Urinary bladder (tissue), 4 donors: ENCODE data around the gene OR2T6. TPM values are rescaled to one million over a fixed set of nuclear protein-coding genes. Genes with fewer than 3 reads are reported as not detected.

Source experiments
- DNase-seq: peaks from one replicate; pipeline ENCODE4 v3.0.0-alpha.2; 2015; ENCODE audit errors: extremely low spot score
- H3K27ac ChIP-seq: one replicate; pipeline ENCODE4 v1.5.1; 2013; ENCODE audit warnings: low read depth, mild to moderate bottlenecking, moderate library complexity
- H3K36me3 ChIP-seq: one replicate; pipeline ENCODE4 v1.6.1; 2013; ENCODE audit warnings: mild to moderate bottlenecking, moderate library complexity; ENCODE audit not compliant: insufficient read depth
- H3K4me1 ChIP-seq: one replicate; pipeline ENCODE4 v1.6.1; 2013; ENCODE audit warnings: mild to moderate bottlenecking, moderate library complexity; ENCODE audit not compliant: insufficient read depth
- H3K4me3 ChIP-seq: one replicate; pipeline ENCODE4 v1.5.1; 2013; ENCODE audit warnings: low read depth, low read length
- WGBS: extraction: QIAGEN DNeasy Blood & Tissue Kit; methylation state at CpG from one replicate; pipeline ENCODE4 v1.1.7; 2013; 5-methylcytosine and 5-hydroxymethylcytosine counted together
- polyA plus RNA-seq: library from polyadenylated mRNA; stranded (reverse); fragments of 200-250 nt; gene quantifications from one replicate; pipeline ENCODE4 v1.2.3, GENCODE V29; 2013
- total RNA-seq: library from RNA; depleted of rRNA; stranded (reverse); fragments of >200 nt; gene quantifications from one replicate; pipeline ENCODE4 v1.2.3, GENCODE V29; 2014
- donor health status: healthy with polysubstance abuse.
- donor health status: healthy.

OR2T6 gene, protein sequence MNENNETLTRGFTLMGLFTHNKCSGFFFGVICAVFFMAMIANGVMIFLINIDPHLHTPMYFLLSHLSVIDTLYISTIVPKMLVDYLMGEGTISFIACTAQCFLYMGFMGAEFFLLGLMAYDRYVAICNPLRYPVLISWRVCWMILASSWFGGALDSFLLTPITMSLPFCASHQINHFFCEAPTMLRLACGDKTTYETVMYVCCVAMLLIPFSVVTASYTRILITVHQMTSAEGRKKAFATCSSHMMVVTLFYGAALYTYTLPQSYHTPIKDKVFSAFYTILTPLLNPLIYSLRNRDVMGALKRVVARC
- total RNA-seq: not detected
- not detected for polyA plus RNA-seq

DNA sequence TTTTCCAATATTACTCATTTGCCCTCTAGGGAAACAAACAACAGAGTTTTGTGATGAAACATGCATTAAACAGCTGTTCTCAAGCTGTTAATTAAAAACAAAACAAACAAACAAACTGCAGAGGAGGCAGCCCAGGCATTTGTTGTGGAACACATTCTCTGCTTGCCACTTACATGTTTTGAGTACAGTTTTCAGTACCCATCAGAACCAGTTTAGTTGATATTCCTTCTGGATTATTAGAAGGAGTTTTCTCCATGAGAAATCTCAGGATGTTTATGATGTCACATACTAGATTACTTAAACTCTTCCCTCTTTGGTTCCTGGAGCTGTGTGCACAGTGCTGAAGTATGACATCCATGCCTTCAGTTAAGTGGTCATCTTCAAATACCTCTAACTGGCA is at the start of gene OR2T6:
OR2T6 (plus strand) TSS at position 301 of the 400 bp plus-strand sequence. CDS start 11,863 bp downstream, outside the sequence.
- DNase-seq: no peak
- Histone ChIP-seq H3K36me3 (no peaks in the 10 kb centered on the region), H3K4me1 (no peaks in the 10 kb centered on the region), H3K4me3 (no peak within 1 kb of the TSS), H3K27ac (no peak within 1 kb of the TSS)

DNA sequence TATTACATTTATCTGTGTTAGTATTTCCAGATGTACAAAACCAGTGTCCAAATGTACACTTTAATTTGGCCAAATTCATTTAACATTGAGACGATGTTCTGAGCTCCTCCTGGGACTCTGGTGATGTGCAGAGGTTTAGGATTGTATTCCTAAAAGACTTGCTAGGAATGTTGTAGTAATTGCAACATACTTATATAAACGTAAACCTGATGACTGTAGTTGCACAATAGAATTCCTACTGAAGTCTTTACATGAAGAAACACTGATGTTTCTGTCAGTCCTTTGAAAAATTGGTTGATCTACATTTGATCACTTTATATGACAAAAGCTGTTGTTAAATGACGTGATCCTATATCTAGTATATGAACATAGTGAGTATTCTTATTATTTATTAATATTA is 32.1 kb upstream of the OR2T6 start:
- WGBS: 39% methylated on average over 3 of the region's 3 CpGs
- Histone ChIP-seq H3K4me1 (no peaks in the 10 kb centered on the region), H3K36me3 (no peaks in the 10 kb centered on the region), H3K27ac (no peak overlapping the region), H3K4me3 (no peak overlapping the region)
- no peak for DNase-seq

DNA sequence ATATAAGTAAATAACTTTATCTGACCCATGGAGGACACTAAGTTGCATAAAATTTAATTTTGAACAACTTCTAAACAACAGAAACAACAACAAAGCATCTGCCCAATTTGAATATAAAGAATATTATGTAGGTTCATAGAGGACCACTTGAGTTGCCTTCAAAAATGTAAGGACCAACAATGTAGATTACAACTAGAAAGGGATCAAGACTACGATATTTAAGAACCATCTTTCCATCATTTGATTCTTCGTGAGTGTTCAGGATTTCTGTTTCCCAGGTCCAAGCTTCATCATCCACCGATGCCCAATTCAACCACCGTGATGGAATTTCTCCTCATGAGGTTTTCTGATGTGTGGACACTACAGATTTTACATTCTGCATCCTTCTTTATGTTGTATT is 27.1 kb upstream of the OR2T6 start, which contains the start of gene OR14C36:
OR14C36 (plus strand) TSS at position 301 of the 400 bp plus-strand sequence; CDS start at position 301, 0 bp downstream.
- no peaks in the 10 kb centered on the region for H3K4me1 ChIP-seq
- no peak within 1 kb of the TSS for H3K27ac ChIP-seq
- no peaks in the 10 kb centered on the region for H3K36me3 ChIP-seq
- WGBS: 63% methylated on average over 4 of the region's 4 CpGs
- no peak within 1 kb of the TSS for H3K4me3 ChIP-seq
- DNase-seq: no peak

DNA sequence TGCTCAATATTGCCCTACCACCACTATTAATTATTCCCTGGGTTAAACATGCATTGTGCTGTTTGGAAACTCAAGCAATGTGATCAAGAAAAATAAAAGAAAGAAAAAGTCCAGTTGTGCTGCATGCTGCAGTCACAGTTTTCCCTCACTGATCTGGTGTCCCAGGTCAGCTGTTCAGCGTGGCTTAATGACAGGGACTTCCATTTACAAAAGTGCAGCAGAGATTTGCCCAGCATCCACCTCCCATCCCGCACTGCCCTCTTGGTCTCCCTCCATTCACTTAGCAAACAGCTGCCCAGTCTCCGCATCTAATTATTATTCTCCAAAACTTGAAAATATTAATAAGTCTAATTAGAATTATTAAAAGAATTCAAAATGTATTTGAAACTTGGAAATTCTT is 16.1 kb upstream of the OR2T6 start:
- no peak for DNase-seq
- H3K4me3 ChIP-seq: no peak overlapping the region
- no peaks in the 10 kb centered on the region for H3K4me1 ChIP-seq
- H3K27ac ChIP-seq: no peak overlapping the region
- no peaks in the 10 kb centered on the region for H3K36me3 ChIP-seq
- 76% methylated on average over 3 of the region's 3 CpGs for WGBS

DNA sequence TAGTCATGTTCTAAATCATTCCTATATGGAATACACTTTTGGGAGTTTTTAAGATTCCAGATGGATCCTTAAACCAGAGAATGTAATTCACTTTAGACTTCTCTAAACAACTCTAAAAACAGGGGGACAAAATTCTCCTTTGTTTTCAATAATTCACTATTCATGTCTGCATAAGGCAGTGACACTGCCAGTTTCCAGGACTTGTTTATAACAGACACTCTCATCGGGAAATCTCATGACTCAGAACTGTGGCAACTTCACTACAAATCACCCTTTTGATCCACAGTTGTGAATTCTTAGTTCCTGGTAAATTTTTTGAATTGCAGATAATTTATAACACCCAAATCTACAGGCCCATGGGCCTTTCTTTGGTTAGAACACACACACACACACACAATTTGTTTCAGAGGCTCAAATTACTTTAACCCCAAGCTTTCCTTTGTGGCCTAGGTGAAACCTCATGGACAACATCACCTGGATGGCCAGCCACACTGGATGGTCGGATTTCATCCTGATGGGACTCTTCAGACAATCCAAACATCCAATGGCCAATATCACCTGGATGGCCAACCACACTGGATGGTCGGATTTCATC is 14.3 kb upstream of the OR2T6 start, which contains the start of gene OR2T4:
OR2T4 (plus strand) TSS at position 545 of the 595 bp plus-strand sequence; CDS start at position 545, 0 bp downstream.
- DNase-seq: no peak
- WGBS: 40% methylated on average over 3 of the region's 3 CpGs
- no peak within 1 kb of the TSS for H3K27ac ChIP-seq
- H3K4me3 ChIP-seq: no peak within 1 kb of the TSS
- no peaks in the 10 kb centered on the region for H3K4me1 ChIP-seq
- H3K36me3 ChIP-seq: no peaks in the 10 kb centered on the region

DNA sequence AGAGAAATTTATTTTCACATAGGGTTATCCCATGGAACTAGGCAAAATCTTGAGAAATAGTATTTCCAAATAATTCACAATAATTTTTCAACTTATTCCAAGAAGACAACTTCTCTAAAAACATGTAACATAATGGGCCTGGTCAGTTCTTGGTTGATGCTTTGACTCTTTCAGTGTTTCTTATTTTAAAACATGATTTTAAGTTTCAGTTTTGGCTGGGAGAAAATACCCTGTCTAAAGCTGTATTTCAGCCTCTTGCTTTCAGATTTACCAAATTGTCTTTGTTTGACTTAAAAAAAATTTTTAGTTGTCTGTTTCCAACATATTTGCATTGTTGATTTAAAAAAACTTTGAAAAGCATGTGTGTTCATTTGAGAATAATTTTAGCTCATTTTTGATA is 8.9 kb upstream of the OR2T6 start:
- Histone ChIP-seq H3K4me3 (no peak overlapping the region), H3K4me1 (no peaks in the 10 kb centered on the region), H3K36me3 (no peaks in the 10 kb centered on the region), H3K27ac (no peak overlapping the region)
- no peak for DNase-seq

DNA sequence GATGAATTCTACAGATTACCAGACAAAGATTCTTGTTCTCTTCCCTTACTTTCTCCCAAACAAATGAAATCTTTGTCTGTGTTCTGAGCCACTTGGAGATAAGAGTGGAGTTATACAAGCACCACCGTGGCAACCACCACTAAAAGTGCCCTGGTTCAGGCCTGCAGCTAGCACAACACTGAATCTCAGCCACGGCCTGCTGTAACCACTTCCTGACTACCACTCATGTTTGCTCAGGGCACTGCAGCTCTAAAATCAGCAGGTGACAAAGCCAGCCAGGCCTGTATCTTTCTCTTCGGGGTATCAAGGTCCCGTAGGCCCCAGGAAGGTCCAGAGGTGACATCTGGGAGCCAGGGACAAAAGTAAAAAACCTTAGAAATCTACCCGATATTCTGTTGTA is 3.2 kb upstream of the OR2T6 start:
- Histone ChIP-seq H3K36me3 (no peaks in the 10 kb centered on the region), H3K4me3 (no peak overlapping the region), H3K27ac (no peak overlapping the region), H3K4me1 (no peaks in the 10 kb centered on the region)
- DNase-seq: no peak
- 74% methylated on average over 5 of the region's 5 CpGs for WGBS

DNA sequence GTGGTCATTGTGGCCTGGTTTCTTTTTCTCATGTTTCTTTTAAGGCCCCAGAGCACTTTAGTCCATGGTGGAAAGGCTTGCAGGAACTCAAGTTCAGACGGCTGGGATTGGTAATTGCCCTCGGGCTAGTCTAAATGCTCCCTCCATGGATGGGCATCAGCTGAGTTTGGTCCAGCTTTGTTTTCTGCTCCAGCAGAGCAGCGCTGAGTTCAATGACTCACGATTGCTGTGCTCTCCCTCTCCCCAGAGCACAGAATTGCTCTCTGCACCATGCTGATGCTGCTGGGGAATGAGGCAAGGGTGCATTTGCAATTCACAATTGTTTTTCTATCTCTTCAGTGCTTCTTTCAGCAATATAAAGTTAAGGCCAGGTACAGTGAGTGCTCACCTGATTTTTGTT is 1.8 kb upstream of the OR2T6 start:
- no peak for DNase-seq
- H3K4me1 ChIP-seq: no peaks in the 10 kb centered on the region
- no peak overlapping the region for H3K4me3 ChIP-seq
- no peaks in the 10 kb centered on the region for H3K36me3 ChIP-seq
- WGBS: 64% methylated on average over 4 of the region's 4 CpGs
- no peak overlapping the region for H3K27ac ChIP-seq

DNA sequence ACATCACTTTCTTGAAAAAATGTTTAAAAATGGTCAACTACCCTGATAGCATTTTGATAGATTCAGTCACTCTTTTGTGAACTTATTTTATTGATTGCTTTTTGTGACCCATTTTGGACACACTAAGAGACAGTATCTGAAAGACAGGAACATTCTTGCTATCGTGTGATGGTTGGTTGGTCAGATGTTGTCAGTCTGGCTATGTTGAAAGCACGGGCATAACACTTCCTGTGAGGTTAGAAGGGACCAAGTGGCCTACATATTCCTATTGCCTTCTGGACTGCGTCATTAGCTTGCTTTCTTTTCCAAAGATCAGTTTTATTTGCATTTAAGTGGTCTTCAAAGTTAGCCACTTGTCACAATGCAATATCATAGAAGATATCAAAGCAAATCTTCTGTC is 1.4 kb downstream of the OR2T6 start:
- no peak for DNase-seq

DNA sequence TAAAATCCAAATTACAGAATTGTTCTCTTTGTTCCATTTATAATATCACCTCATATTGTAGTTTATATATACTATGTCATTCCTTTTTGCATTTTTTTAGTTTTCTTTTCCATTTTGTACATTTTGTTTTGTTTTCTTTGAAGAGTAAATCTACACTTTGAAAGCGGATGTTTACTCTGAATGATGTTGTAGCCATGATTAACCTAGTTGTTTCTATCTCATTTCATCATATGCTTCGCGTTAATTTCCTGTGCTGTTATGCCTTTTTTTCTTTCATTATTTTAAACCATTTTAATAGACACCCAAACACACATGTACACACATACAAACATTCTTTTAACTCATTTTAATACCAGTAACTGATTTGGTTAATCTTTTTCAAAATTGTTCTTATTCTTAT is 5.3 kb downstream of the OR2T6 start:
- no peak for DNase-seq
- no peaks in the 10 kb centered on the region for H3K4me1 ChIP-seq
- no peak overlapping the region for H3K4me3 ChIP-seq
- no peak overlapping the region for H3K27ac ChIP-seq
- WGBS: 83% methylated on average over 3 of the region's 3 CpGs
- no peaks in the 10 kb centered on the region for H3K36me3 ChIP-seq

More for the DNA sequence above, 1.4 kb downstream of the OR2T6 start:
- no peaks in the 10 kb centered on the region for H3K4me1 ChIP-seq
- 55% methylated on average over 3 of the region's 3 CpGs for WGBS
- H3K27ac ChIP-seq: no peak overlapping the region
- no peaks in the 10 kb centered on the region for H3K36me3 ChIP-seq
- no peak overlapping the region for H3K4me3 ChIP-seq

DNA sequence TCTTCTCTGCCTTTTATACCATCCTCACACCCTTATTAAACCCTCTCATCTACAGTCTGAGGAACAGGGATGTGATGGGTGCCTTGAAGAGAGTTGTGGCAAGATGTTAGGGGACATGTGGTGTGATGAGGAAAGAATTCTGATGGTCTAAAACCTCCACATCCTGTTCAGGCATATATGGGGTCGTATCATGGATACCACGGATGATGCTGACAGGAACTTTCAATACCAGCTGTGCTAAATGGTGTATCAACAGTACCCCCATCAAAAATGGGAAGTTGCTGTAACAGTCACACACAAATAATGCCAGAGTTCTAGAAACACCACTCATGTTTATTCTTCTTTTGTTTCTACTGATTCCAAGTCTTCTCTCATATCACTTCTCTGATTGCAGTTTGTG is 12.9 kb downstream of the OR2T6 start:
- H3K36me3 ChIP-seq: no peaks in the 10 kb centered on the region

DNA sequence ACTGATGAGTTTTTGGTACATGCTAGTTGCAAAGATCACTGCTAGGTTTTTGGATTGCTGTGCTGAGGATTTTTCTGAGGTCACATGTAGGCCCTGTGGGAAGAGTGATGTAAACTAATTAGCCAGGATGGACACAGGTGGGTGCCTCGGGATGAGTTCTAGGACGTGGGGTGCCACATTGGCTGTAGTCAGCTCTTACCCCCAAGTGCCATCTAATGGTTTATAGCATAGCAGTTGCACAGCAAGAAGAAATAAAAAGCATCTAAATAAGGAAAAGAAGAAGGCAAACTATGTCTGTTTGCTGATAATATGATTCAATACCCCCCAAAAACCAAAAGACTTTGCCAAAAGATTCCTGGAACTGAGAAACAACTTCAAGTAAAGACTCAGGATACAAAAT is 17.5 kb downstream of the OR2T6 start:
- WGBS: 55% methylated on average over 2 of the region's 2 CpGs
- Histone ChIP-seq H3K4me3 (no peak overlapping the region), H3K4me1 (no peaks in the 10 kb centered on the region), H3K36me3 (no peaks in the 10 kb centered on the region), H3K27ac (no peak overlapping the region)
- DNase-seq: no peak

More for the DNA sequence above, 12.9 kb downstream of the OR2T6 start:
- H3K4me1 ChIP-seq: no peaks in the 10 kb centered on the region
- WGBS: 57% methylated on average over 2 of the region's 2 CpGs
- H3K4me3 ChIP-seq: no peak overlapping the region
- no peak for DNase-seq
- no peak overlapping the region for H3K27ac ChIP-seq

DNA sequence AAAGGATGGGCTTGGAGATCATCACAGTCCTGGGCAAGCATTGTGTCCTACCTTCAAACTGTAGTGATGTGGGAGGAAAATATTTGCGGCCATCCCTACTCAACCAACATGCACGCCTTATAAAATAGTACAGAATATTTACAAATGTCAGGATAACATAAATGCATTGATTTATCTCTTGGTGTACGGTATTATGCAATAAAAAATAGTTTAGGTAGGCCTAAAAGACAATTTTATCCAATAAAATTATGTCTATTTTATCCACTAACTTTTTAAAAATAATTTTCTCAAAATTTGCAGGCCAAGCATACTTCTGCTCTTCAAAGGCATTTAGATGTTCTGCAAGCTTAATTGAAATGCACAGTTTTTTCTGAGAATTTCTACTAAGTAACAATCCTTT is 27.2 kb downstream of the OR2T6 start, which contains the start of gene OR2T1:
OR2T1 (plus strand) TSS at position 301 of the 400 bp plus-strand sequence. CDS start 3,100 bp downstream, outside the sequence.
- Histone ChIP-seq H3K4me1 (no peaks in the 10 kb centered on the region), H3K36me3 (no peaks in the 10 kb centered on the region), H3K27ac (no peak within 1 kb of the TSS), H3K4me3 (no peak within 1 kb of the TSS)
- no peak for DNase-seq
- WGBS: 68% methylated on average over 3 of the region's 3 CpGs

DNA sequence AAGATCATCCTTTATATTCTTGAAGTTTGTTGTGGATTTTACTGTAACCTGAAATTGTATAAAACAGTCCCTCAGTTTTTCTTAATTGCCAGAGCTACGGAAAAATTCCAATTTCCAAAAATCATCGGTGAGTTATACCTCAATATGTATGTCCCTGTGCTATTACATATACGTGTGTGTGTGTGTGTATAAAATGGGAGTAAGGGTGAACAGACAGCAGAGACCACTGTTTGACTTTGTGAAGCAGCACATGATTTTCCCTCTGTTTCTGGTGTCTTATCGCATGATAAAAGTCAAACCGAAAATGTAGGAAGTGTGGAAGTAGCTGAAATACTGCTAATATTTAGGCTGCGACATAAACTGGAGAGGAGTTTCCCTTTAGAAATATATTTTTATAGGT is 28.5 kb downstream of the OR2T6 start:
- no peak overlapping the region for H3K27ac ChIP-seq
- no peaks in the 10 kb centered on the region for H3K4me1 ChIP-seq
- 89% methylated on average over 6 of the region's 6 CpGs for WGBS
- no peak overlapping the region for H3K4me3 ChIP-seq
- H3K36me3 ChIP-seq: no peaks in the 10 kb centered on the region
- DNase-seq: no peak
